GM21619 (cell line): ENCODE data around the gene ZBTB34.
A peak's percentile ranks its signal among the peaks of the same experiment; 100 is the strongest.

Experiments
- ATAC-seq: cut with Tn5 transposase; IDR thresholded peaks from one replicate; pipeline ENCODE4 v1.9.1; 2021; ENCODE audit not compliant: unreplicated experiment

Gene ZBTB34

GRCh38 chr9:126875756-126876510, 15.5 kb downstream of the ZBTB34 start:
- ATAC-seq = no peak

- ATAC-seq = no peak
These were observed 16.1 kb downstream of the ZBTB34 start for GRCh38 chr9:126876531-126876930.

GRCh38 chr9:126877418-126877817, 17.0 kb downstream of the ZBTB34 start:
- no peak for ATAC-seq

- ATAC-seq = no peak
These were observed 18.8 kb downstream of the ZBTB34 start for GRCh38 chr9:126879288-126879687.

- ATAC-seq = no peak
These were observed 19.9 kb downstream of the ZBTB34 start for GRCh38 chr9:126880226-126880946.

- ATAC-seq = no peak
These were observed 20.5 kb downstream of the ZBTB34 start for GRCh38 chr9:126880947-126881332.

GRCh38 chr9:126882746-126883145, 22.3 kb downstream of the ZBTB34 start:
- ATAC-seq = no peak

- no peak for ATAC-seq
These were observed 23.2 kb downstream of the ZBTB34 start for GRCh38 chr9:126883636-126884035.

- ATAC-seq = no peak
These were observed 24.7 kb downstream of the ZBTB34 start for GRCh38 chr9:126885131-126885641.

GRCh38 chr9:126886034-126886822, 25.8 kb downstream of the ZBTB34 start:
- ATAC-seq = no peak

GRCh38 chr9:126886897-126887296, 26.5 kb downstream of the ZBTB34 start:
- ATAC-seq = no peak

- no peak for ATAC-seq
These were observed 31.2 kb downstream of the ZBTB34 start for GRCh38 chr9:126891676-126892075.

- no peak for ATAC-seq
These were observed 32.6 kb downstream of the ZBTB34 start for GRCh38 chr9:126893079-126893478.

- ATAC-seq = no peak
These were observed 33.7 kb downstream of the ZBTB34 start for GRCh38 chr9:126894052-126894603.

- no peak for ATAC-seq
These were observed 41.8 kb downstream of the ZBTB34 start for GRCh38 chr9:126902210-126902609.

- no peak for ATAC-seq
These were observed 44.1 kb downstream of the ZBTB34 start for GRCh38 chr9:126904586-126904985.

GRCh38 chr9:126906091-126906490, 45.7 kb downstream of the ZBTB34 start:
- ATAC-seq = no peak

- ATAC-seq = no peak
These were observed 46.6 kb downstream of the ZBTB34 start for GRCh38 chr9:126907058-126907457.

GRCh38 chr9:126914458-126915280, 54.2 kb downstream of the ZBTB34 start, which contains the start of gene RALGPS1:
RALGPS1 (plus strand) TSS chr9:126914782; CDS start chr9:126962290, 47,508 bp downstream.
- peak; percentile 95 for ATAC-seq

GRCh38 chr9:126915281-126915816, 54.9 kb downstream of the ZBTB34 start:
- ATAC-seq = peak; percentile 8
